Neuronal stem cell (in vitro differentiated cells): ENCODE data around the gene ST6GALNAC3.

ENCODE experiments used
- DNase-seq: peaks from one replicate; pipeline ENCODE4 v3.0.0-alpha.2; 2013; ENCODE audit warnings: low spot score
- H2AFZ ChIP-seq: one replicate; pipeline ENCODE4 v1.6.1; 2013; ENCODE audit warnings: mild to moderate bottlenecking, low read length, inconsistent platforms
- H2AK5ac ChIP-seq: 2 replicates; pipeline ENCODE4 v1.6.1; 2013; ENCODE audit warnings: low read depth, mild to moderate bottlenecking, inconsistent platforms, low read length, moderate library complexity, mixed read lengths
- H2BK120ac ChIP-seq: 2 replicates; pipeline ENCODE4 v1.6.1; 2013; ENCODE audit warnings: low read depth, mild to moderate bottlenecking, inconsistent platforms, low read length, moderate library complexity, mixed read lengths
- H2BK12ac ChIP-seq: one replicate; pipeline ENCODE4 v1.6.1; 2013; ENCODE audit warnings: low read length, inconsistent platforms
- H2BK15ac ChIP-seq: 2 replicates; pipeline ENCODE4 v1.6.1; 2013; ENCODE audit warnings: mild to moderate bottlenecking, low read length, inconsistent platforms, mixed read lengths
- H2BK5ac ChIP-seq: one replicate; pipeline ENCODE4 v1.6.1; 2013; ENCODE audit warnings: inconsistent platforms, mild to moderate bottlenecking, low read length, moderate library complexity
- H3K14ac ChIP-seq: one replicate; pipeline ENCODE4 v1.6.1; 2013; ENCODE audit warnings: low read length, inconsistent platforms
- H3K18ac ChIP-seq: 2 replicates; pipeline ENCODE4 v1.6.1; 2013; ENCODE audit warnings: low read length, inconsistent platforms
- H3K23ac ChIP-seq: 2 replicates; pipeline ENCODE4 v1.6.1; 2013; ENCODE audit warnings: low read depth, mild to moderate bottlenecking, mixed read lengths, low read length, inconsistent platforms; ENCODE audit not compliant: poor library complexity
- H3K27ac ChIP-seq: replicated peaks from 3 replicates; pipeline ENCODE4 v1.5.1; 2013; ENCODE audit warnings: low read length, inconsistent platforms
- H3K27me3 ChIP-seq, 3 experiments: 2 replicates each; pipeline ENCODE4 v1.6.1; 2013; ENCODE audit warnings: low read length in 3 of 3, mild to moderate bottlenecking in 2 of 3, inconsistent platforms in 1 of 3, low read depth in 1 of 3, mixed read lengths in 1 of 3, moderate library complexity in 1 of 3; ENCODE audit not compliant: control insufficient read depth in 3 of 3, insufficient read depth in 3 of 3
- H3K36me3 ChIP-seq, 2 donors: replicated peaks in 1 of 2; 2 replicates each; pipeline ENCODE4 v1.6.1; 2013; ENCODE audit warnings: low read length in 2 of 2; ENCODE audit not compliant: control insufficient read depth in 2 of 2, insufficient read depth in 2 of 2
- H3K4ac ChIP-seq: 2 replicates; pipeline ENCODE4 v1.6.1; 2013; ENCODE audit warnings: inconsistent platforms, mild to moderate bottlenecking, low read length, moderate library complexity
- H3K4me1 ChIP-seq, 2 donors: 1 replicate in 1 of 2; 2 replicates in 1 of 2; pipeline ENCODE4 v1.6.1; 2013; ENCODE audit warnings: low read length in 2 of 2, low read depth in 1 of 2; ENCODE audit not compliant: control insufficient read depth in 2 of 2, insufficient read depth in 1 of 2
- H3K4me2 ChIP-seq: one replicate; pipeline ENCODE4 v1.6.1; 2013; ENCODE audit warnings: mild to moderate bottlenecking, low read length, inconsistent platforms; ENCODE audit not compliant: insufficient read depth, poor library complexity, severe bottlenecking
- H3K4me3 ChIP-seq, 2 donors: 2 replicates each; pipeline ENCODE4 v1.5.1; 2013; ENCODE audit warnings: low read length in 2 of 2, mild to moderate bottlenecking in 2 of 2, inconsistent platforms in 1 of 2, moderate library complexity in 1 of 2
- H3K79me1 ChIP-seq: one replicate; pipeline ENCODE4 v1.6.1; 2013; ENCODE audit warnings: low read depth, mild to moderate bottlenecking, inconsistent platforms, low read length, moderate library complexity
- H3K9ac ChIP-seq: one replicate; pipeline ENCODE4 v1.6.1; 2013; ENCODE audit warnings: mild to moderate bottlenecking, low read depth, low read length, inconsistent platforms; ENCODE audit not compliant: poor library complexity
- H3K9me3 ChIP-seq, 2 donors: replicated peaks in 1 of 2; 2 replicates each; pipeline versions ENCODE3 to v1.6.1; 2013; ENCODE audit warnings: low read length in 2 of 2, mild to moderate bottlenecking in 2 of 2, inconsistent platforms in 1 of 2, low read depth in 1 of 2, mixed read lengths in 1 of 2, moderate library complexity in 1 of 2; ENCODE audit not compliant: control insufficient read depth in 2 of 2, insufficient read depth in 1 of 2
- H4K8ac ChIP-seq: one replicate; pipeline ENCODE4 v1.6.1; 2013; ENCODE audit warnings: low read depth, mild to moderate bottlenecking, inconsistent platforms, low read length, moderate library complexity
- H4K91ac ChIP-seq: one replicate; pipeline ENCODE4 v1.6.1; 2013; ENCODE audit warnings: low read length, low read depth, mild to moderate bottlenecking, inconsistent platforms; ENCODE audit not compliant: poor library complexity
- WGBS, 2 donors: extraction: QIAGEN DNeasy Blood & Tissue Kit; methylation state at CpG; one replicate each; pipeline ENCODE4 v1.1.7; 2013; ENCODE audit warnings: missing lambda C conversion rate in 2 of 2, mixed read lengths in 1 of 2; ENCODE audit not compliant: insufficient read length in 2 of 2, insufficient replicate concordance in 1 of 2; ENCODE audit errors: extremely low coverage in 2 of 2; 5-methylcytosine and 5-hydroxymethylcytosine counted together

The ST6GALNAC3 gene

DNA sequence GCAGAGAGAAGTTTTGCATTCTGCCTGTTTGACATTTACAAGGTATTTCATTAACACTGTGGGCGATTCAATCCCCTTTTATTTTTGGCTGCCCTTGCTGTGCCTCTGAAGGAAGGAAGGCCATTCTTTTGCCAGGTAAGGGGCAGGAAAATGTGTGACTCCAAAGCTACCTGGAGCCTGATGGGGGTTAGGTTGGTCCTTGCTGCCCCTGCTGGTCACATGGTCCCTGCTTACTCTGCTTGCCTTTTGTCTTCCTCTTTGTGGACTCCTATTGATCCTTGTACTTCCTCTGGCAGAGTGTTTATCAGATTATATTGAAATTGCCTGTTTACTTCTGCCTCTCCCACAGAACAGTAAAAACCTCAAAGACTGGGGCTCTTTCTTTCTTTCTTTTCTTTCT, 65.7 kb downstream of the ST6GALNAC3 start:
- no CpG with 5 or more reads among the region's 1 CpG for WGBS, 2 donors
- Histone ChIP-seq H2BK120ac (no peak overlapping the region), H3K27me3 (no peaks in the 10 kb centered on the region), H2BK12ac (no peak overlapping the region), H3K9ac (no peak overlapping the region), H3K4me1 (peaks cover 0 to 14% of the 10 kb centered on the region in 2 donors), H3K14ac (no peak overlapping the region), H3K4me2 (no peak overlapping the region), H2BK5ac (no peak overlapping the region), H2BK15ac (no peak overlapping the region), H2AFZ (no peak overlapping the region), H3K9me3 (no peaks in the 10 kb centered on the region), H3K27ac (no peak overlapping the region), H4K91ac (no peak overlapping the region), H2AK5ac (no peak overlapping the region), H4K8ac (no peak overlapping the region), H3K79me1 (no peaks in the 10 kb centered on the region), H3K36me3 (no peaks in the 10 kb centered on the region), H3K4me3 (peak overlapping the region in 1 of 2 donors; percentile 40), H3K4ac (no peak overlapping the region), H3K18ac (no peak overlapping the region), H3K23ac (no peak overlapping the region)
- no peak for DNase-seq

DNA sequence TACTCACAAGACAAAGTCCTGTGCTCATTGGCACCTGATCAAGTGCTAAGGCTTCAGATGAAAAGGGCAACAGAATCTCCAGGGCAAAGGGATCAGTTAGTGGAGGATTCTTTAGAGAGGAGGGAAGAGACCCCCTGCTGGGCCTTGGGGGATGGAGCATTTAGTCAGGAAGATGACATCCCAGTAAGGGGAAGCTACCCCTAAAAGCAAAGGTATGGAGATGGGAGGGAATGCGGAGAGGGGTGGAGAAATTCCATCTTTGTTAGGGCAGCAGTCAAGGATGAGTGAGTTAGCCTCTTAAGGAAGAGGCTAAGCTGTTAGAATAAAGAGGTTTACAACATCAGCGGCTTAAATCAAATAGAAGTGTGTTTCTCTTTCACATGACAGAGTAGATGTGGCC, 67.4 kb downstream of the ST6GALNAC3 start:
- Histone ChIP-seq H3K36me3 (no peaks in the 10 kb centered on the region), H3K4me3 (no peak overlapping the region), H3K4me2 (no peak overlapping the region), H2BK120ac (no peak overlapping the region), H3K27me3 (no peaks in the 10 kb centered on the region), H3K23ac (no peak overlapping the region), H3K27ac (no peak overlapping the region), H3K9me3 (no peaks in the 10 kb centered on the region), H3K14ac (no peak overlapping the region), H4K91ac (no peak overlapping the region), H4K8ac (no peak overlapping the region), H2BK15ac (no peak overlapping the region), H2AK5ac (no peak overlapping the region), H3K18ac (no peak overlapping the region), H2AFZ (no peak overlapping the region), H3K4ac (no peak overlapping the region), H2BK5ac (no peak overlapping the region), H3K9ac (no peak overlapping the region), H2BK12ac (no peak overlapping the region), H3K79me1 (no peaks in the 10 kb centered on the region), H3K4me1 (peaks cover 0 to 10% of the 10 kb centered on the region in 2 donors)
- no CpG with 5 or more reads among the region's 2 CpGs for WGBS, 2 donors
- DNase-seq, result no peak

DNA sequence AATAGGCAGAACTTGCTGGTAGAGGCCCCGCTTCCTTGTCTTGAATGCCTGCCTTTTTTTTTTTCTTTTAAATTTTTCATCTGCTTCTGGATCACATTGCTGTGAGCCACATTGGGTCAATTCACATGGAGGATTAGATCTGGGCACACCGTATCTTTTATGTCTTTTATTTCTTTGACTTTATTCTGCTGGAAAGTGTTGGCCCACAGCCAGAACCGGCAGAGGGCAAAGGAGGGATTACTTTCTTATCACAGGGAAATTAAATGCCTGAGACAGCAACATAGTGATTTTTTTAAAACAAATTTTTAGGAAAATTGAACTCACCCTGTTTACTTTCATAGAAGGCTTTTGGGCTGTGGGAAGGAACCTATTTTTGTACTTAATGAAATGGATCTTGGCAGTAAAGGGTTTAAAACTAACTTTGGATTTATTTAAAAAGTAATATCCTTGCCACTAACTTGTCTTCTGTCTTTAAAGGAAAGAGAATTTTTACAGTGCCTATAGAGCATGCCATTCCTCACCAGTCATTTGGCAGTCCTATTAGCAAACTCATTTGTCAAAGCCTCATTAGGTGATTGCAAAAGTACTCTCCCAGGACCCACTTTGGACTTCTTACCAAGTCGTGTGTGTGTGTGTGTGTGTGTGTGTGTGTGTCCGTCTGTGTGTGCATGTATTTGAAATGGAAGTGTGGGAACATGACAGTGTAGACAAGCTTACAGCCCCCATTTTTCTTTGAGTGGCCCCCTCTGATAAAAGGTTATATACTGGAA, 68.4 kb downstream of the ST6GALNAC3 start:
- Histone ChIP-seq H3K9ac (no peak overlapping the region), H3K18ac (no peak overlapping the region), H2AFZ (no peak overlapping the region), H3K14ac (no peak overlapping the region), H3K9me3 (no peaks in the 10 kb centered on the region), H3K27me3 (no peaks in the 10 kb centered on the region), H4K8ac (no peak overlapping the region), H2AK5ac (no peak overlapping the region), H2BK12ac (no peak overlapping the region), H3K4me1 (peaks cover 0 to 10% of the 10 kb centered on the region in 2 donors), H4K91ac (no peak overlapping the region), H2BK15ac (no peak overlapping the region), H3K4me3 (no peak overlapping the region), H2BK120ac (no peak overlapping the region), H3K4me2 (no peak overlapping the region), H3K36me3 (no peaks in the 10 kb centered on the region), H3K27ac (no peak overlapping the region), H3K23ac (no peak overlapping the region), H3K4ac (no peak overlapping the region), H2BK5ac (no peak overlapping the region), H3K79me1 (no peaks in the 10 kb centered on the region)
- no CpG with 5 or more reads among the region's 5 CpGs for WGBS, 2 donors
- DNase-seq, result no peak

DNA sequence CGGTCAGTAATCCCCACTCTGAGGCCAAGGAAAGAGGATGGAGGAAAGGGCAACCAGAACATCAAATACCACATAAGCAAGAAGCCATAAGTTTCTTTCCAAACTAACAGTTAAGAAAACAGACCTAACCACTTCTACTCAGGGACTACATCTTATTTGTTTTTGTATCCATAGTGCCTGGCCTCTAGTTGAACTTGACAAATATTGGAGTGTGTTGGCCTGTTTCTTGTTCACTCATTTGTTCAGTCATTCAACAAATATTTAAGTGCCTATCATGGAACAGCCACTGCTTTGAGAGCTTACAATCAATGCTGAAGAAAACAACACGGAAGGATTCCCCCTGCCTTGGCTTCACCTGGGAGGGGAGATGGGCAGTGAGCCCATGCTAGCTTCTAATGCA, 69.7 kb downstream of the ST6GALNAC3 start:
- WGBS, 2 donors, result no CpG with 5 or more reads among the region's 2 CpGs
- Histone ChIP-seq H3K27ac (no peak overlapping the region), H3K4ac (no peak overlapping the region), H2BK15ac (no peak overlapping the region), H3K36me3 (no peaks in the 10 kb centered on the region), H2AFZ (no peak overlapping the region), H3K79me1 (no peaks in the 10 kb centered on the region), H2BK12ac (no peak overlapping the region), H3K4me1 (peaks cover 0 to 10% of the 10 kb centered on the region in 2 donors), H3K9ac (no peak overlapping the region), H3K27me3 (no peaks in the 10 kb centered on the region), H3K9me3 (no peaks in the 10 kb centered on the region), H3K18ac (no peak overlapping the region), H4K8ac (no peak overlapping the region), H3K23ac (no peak overlapping the region), H3K4me3 (no peak overlapping the region), H3K14ac (no peak overlapping the region), H2BK5ac (no peak overlapping the region), H2AK5ac (no peak overlapping the region), H3K4me2 (no peak overlapping the region), H2BK120ac (no peak overlapping the region), H4K91ac (no peak overlapping the region)
- DNase-seq, result no peak
